ENCODE results near the gene SHISAL2A. TPM values are rescaled to one million over a fixed set of nuclear protein-coding genes. Genes with fewer than 3 reads are reported as not detected.

Gene SHISAL2A
- total and polyA plus RNA-seq, 9 donors = 0.12 to 0.69 (median 0.34) TPM; not detected in 5

DNA sequence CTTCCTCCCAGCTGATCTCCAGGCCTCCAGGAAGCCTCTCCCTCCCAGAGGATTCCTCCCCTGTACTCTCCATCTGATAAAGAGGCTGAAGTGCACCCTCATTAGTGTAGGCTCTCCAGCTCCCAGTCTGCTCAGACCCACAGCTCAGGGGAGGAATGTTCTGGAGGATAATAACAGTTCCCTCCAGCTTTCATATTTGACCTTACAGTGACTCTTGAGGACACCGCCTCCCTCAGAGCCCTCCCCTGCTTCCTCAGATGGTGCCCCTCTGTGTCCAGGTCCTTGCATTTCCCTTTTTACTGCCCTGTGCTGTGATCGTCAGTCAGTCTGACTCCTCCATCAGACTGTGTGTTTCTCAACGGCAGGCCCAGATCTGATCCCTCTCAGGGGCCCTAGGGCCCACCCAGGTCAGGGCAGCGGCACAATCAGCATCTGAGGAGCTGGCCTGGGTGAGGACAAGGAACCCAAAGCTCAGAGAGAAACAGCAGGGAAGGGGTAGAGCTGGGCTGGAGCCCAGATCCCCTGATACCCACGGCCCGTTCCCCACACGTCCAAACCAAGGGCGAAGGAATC lies 1.1 kb upstream of the SHISAL2A start:
- Histone ChIP-seq H3K27ac (no peak overlapping the region), H3K4me3 (no peak overlapping the region), H3K9me3 (no peaks in the 10 kb centered on the region), H3K4me1 (ENCODE audit: insufficient read depth) (peaks cover 4% of the 10 kb centered on the region), H3K27me3 (no peaks in the 10 kb centered on the region), H3K36me3 (no peaks in the 10 kb centered on the region)
- intact Hi-C loops (cut with DNase I) = no loop called here
- 72 to 74% (median 74%) methylated on average over 8 of the region's 8 CpGs for WGBS, 3 donors
- DNase-seq = no peak
- no peak for TF ChIP-seq EP300 (IDR thresholded peaks at IDR 0.05)
- TF ChIP-seq CTCF (IDR thresholded peaks at IDR 0.05) = no peak
- TF ChIP-seq POLR2A (IDR thresholded peaks at IDR 0.05) = no peak

- intact Hi-C loops (cut with DNase I) = no loop called here
- Histone ChIP-seq H3K4me3 (peak overlapping the region; percentile 20), H3K27me3 (no peaks in the 10 kb centered on the region), H3K4me1 (ENCODE audit: insufficient read depth) (peaks cover 4% of the 10 kb centered on the region), H3K36me3 (no peaks in the 10 kb centered on the region), H3K9me3 (no peaks in the 10 kb centered on the region), H3K27ac (no peak overlapping the region)
- WGBS, 3 donors = 15 to 33% (median 22%) methylated on average over 35 to 52 of the region's 52 CpGs
- no peak for TF ChIP-seq EP300 (IDR thresholded peaks at IDR 0.05)
- TF ChIP-seq POLR2A (IDR thresholded peaks at IDR 0.05) = no peak
- no peak for TF ChIP-seq CTCF (IDR thresholded peaks at IDR 0.05)
- no peak for DNase-seq
Measured at GRCh38 chr1:52633291-52633754, 355 bp downstream of the SHISAL2A start.

DNA sequence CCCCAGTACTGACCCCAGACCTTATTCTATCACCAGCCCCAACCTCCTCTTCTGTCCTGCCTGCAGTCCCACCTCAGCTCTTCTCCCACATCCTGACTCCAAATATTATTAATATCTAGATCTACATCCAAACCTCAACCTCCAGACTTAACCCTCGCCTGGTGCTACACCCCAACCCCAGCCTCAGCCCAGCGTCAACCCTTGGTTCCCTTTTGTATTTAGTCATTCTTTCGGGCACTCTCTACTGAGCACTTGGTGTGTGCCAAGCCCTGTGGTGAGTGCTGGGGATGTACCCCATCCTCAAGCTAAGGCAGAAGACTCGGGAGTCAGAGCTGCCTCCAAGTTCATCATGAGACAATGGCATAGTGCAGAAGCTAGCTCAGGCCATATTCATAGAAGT lies 1.1 kb downstream of the SHISAL2A start:
- Histone ChIP-seq H3K9me3 (no peaks in the 10 kb centered on the region), H3K27me3 (no peaks in the 10 kb centered on the region), H3K4me3 (no peak overlapping the region), H3K36me3 (no peaks in the 10 kb centered on the region), H3K27ac (no peak overlapping the region), H3K4me1 (ENCODE audit: insufficient read depth) (peaks cover 4% of the 10 kb centered on the region)
- no peak for DNase-seq
- WGBS, 3 donors = 96 to 97% (median 97%) methylated on average over 4 of the region's 4 CpGs
- intact Hi-C loops (cut with DNase I) = no loop called here
- TF ChIP-seq CTCF (IDR thresholded peaks at IDR 0.05) = no peak
- no peak for TF ChIP-seq POLR2A (IDR thresholded peaks at IDR 0.05)
- no peak for TF ChIP-seq EP300 (IDR thresholded peaks at IDR 0.05)

DNA sequence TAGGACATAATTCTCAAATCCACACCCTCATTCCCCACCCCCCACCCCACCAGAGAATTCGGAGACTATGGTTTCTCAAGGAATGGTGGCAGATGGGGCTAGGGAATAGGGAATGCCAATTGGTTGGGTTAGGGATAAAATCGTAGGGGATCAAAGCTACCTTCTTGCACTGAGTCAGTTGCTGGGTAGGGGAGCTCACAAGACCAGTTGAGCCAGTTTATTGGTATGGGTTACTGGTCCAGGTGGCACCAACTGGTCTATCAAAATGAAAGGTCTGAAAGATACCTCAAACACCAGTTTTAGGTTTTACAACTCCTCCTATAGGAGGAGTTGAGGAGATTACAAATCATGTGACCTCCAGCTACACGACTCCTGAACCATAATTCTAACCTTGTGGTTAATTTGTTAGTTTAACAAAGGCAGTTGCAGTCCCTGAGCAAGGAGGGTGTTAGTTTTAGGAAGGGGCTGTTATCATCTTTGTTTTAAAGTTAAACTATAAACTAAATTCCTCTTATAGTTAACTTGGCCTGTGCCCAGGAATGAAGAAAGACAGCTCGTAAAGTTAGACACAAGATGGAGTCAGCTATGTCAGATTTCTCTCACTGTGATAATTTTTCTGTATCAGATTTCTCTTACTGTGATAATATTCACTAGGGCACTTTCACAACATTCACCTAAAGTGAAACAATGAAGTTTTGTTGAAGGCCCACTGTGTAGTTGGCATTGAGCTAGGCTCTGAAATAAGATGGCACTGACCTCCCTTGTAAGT lies 2.5 kb downstream of the SHISAL2A start:
- no peaks in the 10 kb centered on the region for H3K4me1 ChIP-seq (ENCODE audit: insufficient read depth)
- no peaks in the 10 kb centered on the region for H3K36me3 ChIP-seq
- H3K27me3 ChIP-seq = no peaks in the 10 kb centered on the region
- no peak for TF ChIP-seq POLR2A (IDR thresholded peaks at IDR 0.05)
- TF ChIP-seq CTCF (IDR thresholded peaks at IDR 0.05) = no peak
- TF ChIP-seq EP300 (IDR thresholded peaks at IDR 0.05) = no peak
- no peaks in the 10 kb centered on the region for H3K9me3 ChIP-seq
- intact Hi-C loops (cut with DNase I) = no loop called here
- no peak overlapping the region for H3K4me3 ChIP-seq
- DNase-seq = no peak
- WGBS, 3 donors = 44 to 56% (median 46%) methylated on average over 4 of the region's 4 CpGs
- H3K27ac ChIP-seq = no peak overlapping the region
